MV-4-11 (cell line): ENCODE data around the gene DMXL1.
A peak's percentile ranks its signal among the peaks of the same experiment; 100 is the strongest.

Experiments
- DNase-seq: peaks from one replicate; lab custom pipeline; 2025; lab: John Stamatoyannopoulos, UW

Gene DMXL1

GRCh38 chr5:119070828-119071560 lies at the start of gene DMXL1:
Gene DMXL1 (plus strand): TSS chr5:119071087. CDS start chr5:119071570, 483 bp downstream.
- peak; percentile 99 for DNase-seq

GRCh38 chr5:119021149-119021732 lies 49.6 kb upstream of the DMXL1 start:
- no peak for DNase-seq

DNA sequence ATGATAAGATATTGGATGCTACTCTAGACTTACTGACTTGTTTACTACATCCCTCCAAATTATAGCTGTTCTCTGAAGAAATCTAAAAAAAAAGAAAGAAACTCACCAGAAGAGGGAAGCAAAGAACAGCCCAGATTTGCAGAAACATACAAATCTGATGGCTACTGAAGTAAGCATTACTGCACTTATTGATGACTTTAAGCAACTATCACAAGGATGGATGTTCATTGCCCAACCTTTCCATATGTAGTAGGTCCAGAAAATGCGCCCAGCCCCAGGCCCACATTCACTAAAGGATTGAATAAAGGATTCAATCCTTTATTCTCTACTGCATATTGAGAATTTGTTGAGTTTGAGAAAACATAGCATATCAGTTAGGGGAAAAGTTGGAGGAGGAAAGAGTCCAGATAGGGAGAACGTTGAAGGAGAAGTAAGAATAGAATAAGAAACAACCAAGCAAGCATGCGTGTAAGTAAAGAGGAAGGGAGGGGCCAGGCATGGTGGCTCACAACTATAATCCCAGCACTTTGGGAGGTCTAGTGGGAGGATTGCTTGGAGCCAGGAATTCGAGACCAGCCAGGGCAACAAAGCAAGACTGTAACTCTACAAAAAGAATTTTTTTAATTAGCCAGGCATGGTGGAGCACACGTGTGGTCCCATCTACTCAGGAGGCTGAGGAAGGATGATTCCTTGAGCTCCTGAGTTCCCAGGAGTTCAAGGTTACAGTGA lies 48.7 kb upstream of the DMXL1 start:
- DNase-seq, result peak; percentile 46

GRCh38 chr5:119022773-119023172 lies 48.1 kb upstream of the DMXL1 start:
- DNase-seq, result no peak

DNA sequence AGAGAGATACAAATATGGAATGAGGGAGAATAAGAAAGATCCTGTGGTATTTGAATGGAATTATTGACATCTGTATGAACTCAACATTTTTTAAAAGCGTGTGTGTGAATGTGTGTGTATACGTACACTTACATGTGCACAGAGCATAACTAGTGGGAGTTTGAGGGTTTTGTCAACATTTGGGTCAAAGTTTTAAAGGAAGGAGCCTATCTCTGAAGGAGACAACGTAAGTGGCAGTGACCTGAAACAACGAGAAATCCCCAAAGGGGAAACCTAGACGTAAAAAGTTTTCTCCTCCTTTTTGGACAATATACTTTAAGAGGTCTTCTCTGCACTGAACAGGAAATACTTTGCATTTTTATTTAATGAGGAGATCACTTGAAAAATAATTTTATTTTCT lies 42.3 kb upstream of the DMXL1 start:
- no peak for DNase-seq

- no peak for DNase-seq
Measured at GRCh38 chr5:119031011-119031886, 39.6 kb upstream of the DMXL1 start.

GRCh38 chr5:119031905-119032304 lies 39.0 kb upstream of the DMXL1 start:
- no peak for DNase-seq

GRCh38 chr5:119032656-119033055 lies 38.2 kb upstream of the DMXL1 start:
- peak; percentile 74 for DNase-seq

DNA sequence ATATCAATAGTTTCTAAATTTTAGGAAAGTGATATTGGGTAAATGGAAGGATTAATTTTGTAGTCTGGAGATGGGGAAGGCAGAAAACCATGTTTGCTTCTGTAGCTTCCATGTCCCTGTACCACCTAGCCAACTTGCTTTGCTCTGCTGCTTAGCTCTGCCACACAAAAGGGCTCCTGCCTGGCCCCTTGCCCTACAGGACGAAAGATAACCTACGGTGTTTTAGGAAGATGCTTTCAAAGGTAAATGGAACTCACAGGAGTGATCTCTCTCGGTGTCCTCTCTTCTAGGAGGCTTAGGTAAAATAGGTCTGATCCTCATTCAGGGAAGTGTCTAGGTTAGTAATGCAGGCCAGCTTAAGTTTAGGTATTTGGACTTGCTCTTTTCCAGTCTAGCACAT lies 37.8 kb upstream of the DMXL1 start:
- no peak for DNase-seq

- DNase-seq, result no peak
Measured at GRCh38 chr5:119036101-119036762, 34.7 kb upstream of the DMXL1 start.

GRCh38 chr5:119037496-119038215 lies 33.2 kb upstream of the DMXL1 start:
- no peak for DNase-seq

DNA sequence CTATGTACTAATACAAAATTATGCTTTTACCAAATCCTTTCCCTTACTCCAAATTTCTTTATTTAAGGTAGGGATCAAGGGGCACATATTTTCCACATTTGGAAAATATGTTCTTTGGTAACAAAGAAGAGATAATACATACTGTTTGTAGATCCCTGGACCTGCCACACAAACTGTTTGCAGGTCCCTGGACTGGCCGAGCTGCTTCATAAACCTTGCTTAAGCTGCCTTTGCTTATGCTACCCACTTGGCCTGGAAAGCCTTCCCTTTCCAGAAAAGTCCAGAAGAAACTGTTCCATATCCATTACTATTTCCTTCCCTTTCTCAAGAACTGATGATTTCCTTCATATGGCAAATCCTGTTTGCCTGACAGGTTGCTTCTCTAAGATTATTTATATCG lies 22.6 kb upstream of the DMXL1 start:
- DNase-seq, result no peak

- DNase-seq, result peak; percentile 66
Measured at GRCh38 chr5:119049824-119050449, 20.9 kb upstream of the DMXL1 start.

- DNase-seq, result no peak
Measured at GRCh38 chr5:119054101-119054500, 16.8 kb upstream of the DMXL1 start.

GRCh38 chr5:119055294-119055693 lies 15.6 kb upstream of the DMXL1 start:
- peak; percentile 89 for DNase-seq

DNA sequence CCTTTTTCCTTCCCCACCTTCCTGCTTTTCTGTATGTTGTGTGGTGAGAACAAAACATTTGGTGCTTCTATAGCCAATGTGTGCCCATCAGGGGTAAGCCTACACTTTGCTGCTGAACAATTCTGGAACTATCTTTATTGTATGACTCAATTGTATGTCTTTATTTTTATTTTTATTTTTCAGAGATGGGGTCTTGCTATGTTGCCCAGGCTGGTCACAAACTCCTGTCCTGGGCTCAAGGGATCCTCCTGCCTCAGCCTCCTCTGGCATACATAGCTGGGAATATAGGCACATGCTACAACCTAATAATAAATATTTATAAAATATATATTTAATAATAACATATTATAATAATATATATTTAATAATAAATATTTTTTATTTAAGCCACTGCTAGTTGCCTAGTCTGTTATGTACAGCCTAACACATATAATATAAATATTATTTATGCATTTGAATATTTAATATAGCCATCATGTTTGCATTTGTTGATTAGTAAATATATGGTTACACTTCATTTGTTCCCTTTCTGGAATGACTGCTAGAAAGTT lies 11.8 kb upstream of the DMXL1 start:
- DNase-seq, result no peak

- DNase-seq, result peak; percentile 31
Measured at GRCh38 chr5:119059740-119060255, 11.1 kb upstream of the DMXL1 start.

- DNase-seq, result peak; percentile 95
Measured at GRCh38 chr5:119063579-119064379, 7.1 kb upstream of the DMXL1 start.

- DNase-seq, result no peak
Measured at GRCh38 chr5:119067450-119067849, 3.4 kb upstream of the DMXL1 start.
